A673 (cell line): ENCODE measurements around the gene RAB41. TPM values are rescaled to one million over a fixed set of nuclear protein-coding genes. Genes with fewer than 3 reads are reported as not detected.

Experiments used
- BruUV-seq: library from RNA; stranded (reverse); fragments of 400-500 nt; replicated peaks from 2 replicates; lab custom pipeline; 2021; lab: Mats Ljungman, UMichigan
- CTCF ChIA-PET: fragments of 300-600 bp; sonication (Branson Sonifier 250); formaldehyde crosslinking; loops from one replicate; lab custom pipeline; 2022; ENCODE audit warnings: antibody characterized with exemption; lab: Charles Lee
- POLR2A ChIA-PET: fragments of 300-600 bp; sonication (Branson Sonifier 250); formaldehyde crosslinking; loops from one replicate; lab custom pipeline; 2022; ENCODE audit warnings: antibody characterized with exemption; ENCODE audit not compliant: low non-redundant PET; lab: Charles Lee
- DNase-seq: peaks from one replicate; pipeline ENCODE4 v3.0.0-alpha.2; 2015; ENCODE audit warnings: low spot score
- H3K27ac ChIP-seq: fragments of 200-600 bp; sonication (generic); 2 replicates; pipeline ENCODE4 v1.5.1; 2016; ENCODE audit warnings: mixed run types, low read depth, mild to moderate bottlenecking, mixed read lengths, antibody characterized with exemption, low read length; ENCODE audit not compliant: poor library complexity, severe bottlenecking
- H3K27me3 ChIP-seq: fragments of 200-600 bp; sonication (generic); replicated peaks from 2 replicates; pipeline ENCODE4 v1.6.1; 2017; ENCODE audit warnings: mixed run types, low read depth, mild to moderate bottlenecking, mixed read lengths, antibody characterized with exemption, low read length; ENCODE audit not compliant: insufficient read depth, poor library complexity
- H3K36me3 ChIP-seq: fragments of 200-600 bp; sonication (generic); 2 replicates; pipeline ENCODE4 v1.6.1; 2016; ENCODE audit warnings: mixed run types, mild to moderate bottlenecking, mixed read lengths, antibody characterized with exemption, low read length; ENCODE audit not compliant: insufficient read depth, poor library complexity, severe bottlenecking
- H3K4me1 ChIP-seq: fragments of 200-600 bp; sonication (generic); 2 replicates; pipeline ENCODE4 v1.6.1; 2017; ENCODE audit warnings: mixed run types, mild to moderate bottlenecking, mixed read lengths, antibody characterized with exemption, low read length; ENCODE audit not compliant: insufficient read depth, poor library complexity, severe bottlenecking
- H3K4me3 ChIP-seq: fragments of 200-600 bp; sonication (generic); 2 replicates; pipeline ENCODE4 v1.5.1; 2016; ENCODE audit warnings: low read depth, mixed run types, mild to moderate bottlenecking, mixed read lengths, low read length; ENCODE audit not compliant: poor library complexity, severe bottlenecking
- H3K9me3 ChIP-seq: fragments of 200-600 bp; sonication (generic); 2 replicates; pipeline ENCODE4 v1.6.1; 2016; ENCODE audit warnings: mixed run types, low read depth, mild to moderate bottlenecking, mixed read lengths, antibody characterized with exemption, low read length; ENCODE audit not compliant: poor library complexity, severe bottlenecking
- EZH2 ChIP-seq: fragments of 200-600 bp; sonication (generic); IDR thresholded peaks from 2 replicates; pipeline ENCODE4 v1.6.1; 2017; ENCODE audit warnings: borderline replicate concordance, low read depth, mild to moderate bottlenecking, mixed read lengths, antibody characterized with exemption, low read length; ENCODE audit not compliant: poor library complexity, severe bottlenecking
- intact Hi-C: fragments of 100-400 bp; cut with micrococcal nuclease; formaldehyde crosslinking; loops from one replicate; pipeline ENCODE4 v1.10.0; 2022; ENCODE audit not compliant: unreplicated experiment
- total RNA-seq: library from RNA; stranded (reverse); gene quantifications from 2 replicates; pipeline ENCODE4 v1.2.3, GENCODE V29; 2021
- TF ChIP-seq, protein P1 (sequence below): fragments of 300-800, 200-600 bp; sonication (generic); conservative IDR thresholded peaks from 2 replicates; pipeline ENCODE4 v1.5.1; 2017; ENCODE audit warnings: low read depth, mild to moderate bottlenecking, antibody characterized with exemption, low read length, moderate library complexity, mixed read lengths

The RAB41 gene
- total RNA-seq, 1 experiment from 2014 or later, result not detected

DNA sequence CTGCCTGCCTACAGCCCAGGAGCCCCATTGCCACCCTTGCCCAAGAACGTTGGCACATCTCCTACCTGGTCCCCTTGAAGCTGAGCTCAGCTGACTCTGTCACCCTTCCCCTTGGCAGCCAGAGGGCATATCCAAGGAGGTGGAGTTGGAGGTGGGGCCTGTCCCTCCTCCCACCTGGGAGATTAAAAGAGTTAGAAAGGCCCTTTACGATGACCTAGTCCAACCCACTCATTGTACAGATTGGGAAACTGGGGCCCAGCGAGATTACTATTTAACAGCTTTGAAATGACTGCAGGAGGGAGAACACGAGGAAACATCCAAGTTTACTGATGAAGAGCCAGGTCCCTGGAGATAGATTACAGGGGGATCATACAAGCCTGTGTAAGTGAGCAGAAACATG is 21.9 kb upstream of the RAB41 start, which contains the start of gene P2RY4:
P2RY4 (minus strand) TSS at position 101 of the 400 bp plus-strand sequence. CDS start 580 bp downstream, outside the sequence.
- Histone ChIP-seq H3K27me3 (no peaks in the 10 kb centered on the region), H3K27ac (no peak within 1 kb of the TSS), H3K4me3 (no peak within 1 kb of the TSS), H3K36me3 (no peaks in the 10 kb centered on the region), H3K4me1 (no peaks in the 10 kb centered on the region), H3K9me3 (no peaks in the 10 kb centered on the region)
- no peak for TF ChIP-seq EZH2
- TF ChIP-seq, protein P1, sequence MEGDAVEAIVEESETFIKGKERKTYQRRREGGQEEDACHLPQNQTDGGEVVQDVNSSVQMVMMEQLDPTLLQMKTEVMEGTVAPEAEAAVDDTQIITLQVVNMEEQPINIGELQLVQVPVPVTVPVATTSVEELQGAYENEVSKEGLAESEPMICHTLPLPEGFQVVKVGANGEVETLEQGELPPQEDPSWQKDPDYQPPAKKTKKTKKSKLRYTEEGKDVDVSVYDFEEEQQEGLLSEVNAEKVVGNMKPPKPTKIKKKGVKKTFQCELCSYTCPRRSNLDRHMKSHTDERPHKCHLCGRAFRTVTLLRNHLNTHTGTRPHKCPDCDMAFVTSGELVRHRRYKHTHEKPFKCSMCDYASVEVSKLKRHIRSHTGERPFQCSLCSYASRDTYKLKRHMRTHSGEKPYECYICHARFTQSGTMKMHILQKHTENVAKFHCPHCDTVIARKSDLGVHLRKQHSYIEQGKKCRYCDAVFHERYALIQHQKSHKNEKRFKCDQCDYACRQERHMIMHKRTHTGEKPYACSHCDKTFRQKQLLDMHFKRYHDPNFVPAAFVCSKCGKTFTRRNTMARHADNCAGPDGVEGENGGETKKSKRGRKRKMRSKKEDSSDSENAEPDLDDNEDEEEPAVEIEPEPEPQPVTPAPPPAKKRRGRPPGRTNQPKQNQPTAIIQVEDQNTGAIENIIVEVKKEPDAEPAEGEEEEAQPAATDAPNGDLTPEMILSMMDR, result no peak
- ChIA-PET CTCF (no interaction called here), POLR2A (no interaction called here)
- DNase-seq, result no peak
- BruUV-seq, result no TSS peak
- intact Hi-C loops, result no loop called here

DNA sequence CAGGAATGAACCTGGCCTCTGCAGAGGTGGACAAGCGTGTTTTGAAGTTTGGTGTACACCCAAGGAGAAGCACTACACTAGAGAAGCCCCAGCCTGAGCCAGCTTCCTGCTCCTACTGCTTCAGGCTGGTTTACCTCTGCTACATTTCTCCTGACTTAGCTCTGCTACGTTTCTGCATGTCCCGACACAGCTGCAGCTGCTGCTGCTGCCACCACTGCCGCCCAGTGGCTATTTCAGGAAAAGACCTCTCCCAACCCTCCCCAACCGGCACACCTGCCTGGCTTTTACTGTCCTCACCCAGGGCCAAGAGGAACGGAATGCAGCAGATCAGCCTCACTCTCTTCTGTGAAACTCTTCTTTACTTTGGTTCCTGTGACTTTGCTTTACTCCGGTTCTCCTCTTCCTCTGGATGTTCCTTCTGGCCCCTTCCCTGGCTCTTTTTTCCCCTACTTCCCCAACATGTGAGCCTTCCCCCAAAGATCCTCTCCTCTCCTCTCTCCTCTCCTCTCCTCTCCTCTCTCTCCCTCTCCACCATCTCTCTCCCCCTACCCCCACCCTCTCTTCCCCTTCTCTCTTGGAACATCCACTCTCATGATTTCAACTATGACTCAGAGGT is 18.9 kb upstream of the RAB41 start:
- CTCF ChIA-PET, result interaction anchor here (0.6 to 1.6 kb wide), 2 partner anchors 130 to 188 kb away, joined by 5 to 6 read pairs; partner anchors contain the start of gene IGBP1

DNA sequence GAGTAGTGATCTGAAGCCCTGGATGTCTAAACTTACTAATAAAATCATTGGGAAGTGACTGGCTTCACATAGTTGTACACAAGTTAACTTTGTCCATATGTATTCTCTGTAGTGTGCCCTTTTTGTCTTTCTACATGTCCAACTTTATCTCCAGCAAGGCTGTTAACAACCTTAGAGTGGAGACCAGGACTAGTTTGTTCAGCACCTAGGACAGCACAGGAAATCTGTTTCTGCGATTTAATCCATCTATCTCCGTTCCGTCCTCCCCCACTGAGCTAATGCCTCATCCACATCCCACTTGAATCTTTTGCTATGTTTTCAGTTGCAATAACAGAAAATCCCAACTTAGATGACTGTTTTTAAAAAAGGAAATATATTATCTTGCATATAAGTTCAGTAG is 17.2 kb upstream of the RAB41 start:
- Histone ChIP-seq H3K4me3 (no peak overlapping the region), H3K36me3 (no peaks in the 10 kb centered on the region), H3K27ac (no peak overlapping the region), H3K9me3 (no peaks in the 10 kb centered on the region), H3K4me1 (no peaks in the 10 kb centered on the region), H3K27me3 (peaks cover 4% of the 10 kb centered on the region)
- CTCF ChIA-PET, result no interaction called here
- intact Hi-C loops, result no loop called here
- BruUV-seq, result no TSS peak
- POLR2A ChIA-PET, result no interaction called here
- TF ChIP-seq EZH2, result no peak
- TF ChIP-seq, protein P1, result no peak
- peak; percentile 11 for DNase-seq

More for the DNA sequence above, 18.9 kb upstream of the RAB41 start:
- Histone ChIP-seq H3K4me1 (no peaks in the 10 kb centered on the region), H3K27ac (no peak overlapping the region), H3K27me3 (no peaks in the 10 kb centered on the region), H3K36me3 (no peaks in the 10 kb centered on the region), H3K9me3 (no peaks in the 10 kb centered on the region), H3K4me3 (no peak overlapping the region)
- intact Hi-C loops, result no loop called here
- DNase-seq, result peak; percentile 43
- BruUV-seq, result no TSS peak
- POLR2A ChIA-PET, result no interaction called here
- TF ChIP-seq EZH2, result no peak
- TF ChIP-seq, protein P1, result peak; percentile 57
